Loucy (cell line): ENCODE measurements around the gene KCNK7.

Experiments used
- H2AFZ ChIP-seq: fragments of 200-600 bp; sonication (generic); 2 replicates; pipeline ENCODE4 v1.6.0; 2016; ENCODE audit warnings: antibody characterized with exemption, mild to moderate bottlenecking, low read length, moderate library complexity
- H3F3A ChIP-seq: fragments of 200-600 bp; 2 replicates; pipeline ENCODE4 v1.6.0; 2016; ENCODE audit warnings: antibody characterized with exemption, low read depth, mild to moderate bottlenecking
- H3K27me3 ChIP-seq: fragments of 200-600 bp; sonication (generic); 2 replicates; pipeline ENCODE4 v1.6.1; 2014; ENCODE audit warnings: low read length, mild to moderate bottlenecking; ENCODE audit not compliant: insufficient read depth, poor library complexity, severe bottlenecking
- H3K36me3 ChIP-seq: fragments of 200-600 bp; sonication (generic); 2 replicates; pipeline ENCODE4 v1.6.1; 2016; ENCODE audit warnings: low read length; ENCODE audit not compliant: insufficient read depth
- H3K4me1 ChIP-seq: fragments of 200-600 bp; sonication (generic); 2 replicates; pipeline ENCODE4 v1.5.1; 2014; ENCODE audit warnings: low read length, mild to moderate bottlenecking; ENCODE audit not compliant: insufficient read depth, poor library complexity, severe bottlenecking
- H3K4me2 ChIP-seq: fragments of 200-600 bp; sonication (generic); 2 replicates; pipeline ENCODE4 v1.6.0; 2014; ENCODE audit warnings: antibody characterized with exemption, low read length, low read depth, mild to moderate bottlenecking; ENCODE audit not compliant: poor library complexity, severe bottlenecking
- H3K4me3 ChIP-seq: fragments of 200-600 bp; sonication (generic); 2 replicates; pipeline ENCODE4 v1.5.1; 2014; ENCODE audit warnings: low read length, mild to moderate bottlenecking, mixed read lengths; ENCODE audit not compliant: poor library complexity, severe bottlenecking
- H3K79me2 ChIP-seq: fragments of 200-600 bp; sonication (generic); 2 replicates; pipeline ENCODE4 v1.6.1; 2014; ENCODE audit warnings: low read length; ENCODE audit not compliant: insufficient read depth
- H3K9ac ChIP-seq: fragments of 200-600 bp; sonication (generic); 2 replicates; pipeline ENCODE4 v1.6.0; 2014; ENCODE audit warnings: mild to moderate bottlenecking, low read depth, low read length, moderate library complexity; ENCODE audit not compliant: poor library complexity, severe bottlenecking
- H3K9me2 ChIP-seq: fragments of 200-600 bp; sonication (generic); replicated peaks from 2 replicates; pipeline ENCODE4 v1.6.1; 2016; ENCODE audit warnings: low read depth, low read length, mixed read lengths
- H3K9me3 ChIP-seq: fragments of 200-600 bp; sonication (generic); 2 replicates; pipeline ENCODE4 v1.6.1; 2014; ENCODE audit warnings: mild to moderate bottlenecking, antibody characterized with exemption, low read length, low read depth; ENCODE audit not compliant: insufficient read depth
- H4K20me1 ChIP-seq: fragments of 200-600 bp; sonication (generic); 2 replicates; pipeline ENCODE4 v1.6.0; 2014; ENCODE audit warnings: antibody characterized with exemption, low read length, mild to moderate bottlenecking; ENCODE audit not compliant: insufficient read depth, poor library complexity, severe bottlenecking
- CTCF ChIP-seq: fragments of 200-600 bp; sonication (generic); conservative IDR thresholded peaks from 2 replicates; pipeline ENCODE4 v1.5.1; 2014; ENCODE audit warnings: mild to moderate bottlenecking, antibody characterized with exemption, low read length
- EZH2phosphoT487 ChIP-seq: fragments of 200-600 bp; IDR thresholded peaks from 2 replicates; pipeline ENCODE4 v1.6.1; 2018; ENCODE audit warnings: antibody characterized with exemption, mild to moderate bottlenecking, moderate library complexity, borderline replicate concordance

The KCNK7 gene

GRCh38 chr11:65615950-65616574 is 20.5 kb upstream of the KCNK7 start:
- H3F3A ChIP-seq = no peaks in the 10 kb centered on the region
- H3K9ac ChIP-seq = peak overlapping the region; percentile 99
- H3K9me2 ChIP-seq = no peaks in the 10 kb centered on the region
- TF ChIP-seq CTCF = no peak
- TF ChIP-seq EZH2phosphoT487 = no peak
- no peaks in the 10 kb centered on the region for H3K27me3 ChIP-seq
- H3K9me3 ChIP-seq = no peaks in the 10 kb centered on the region
- no peak overlapping the region for H2AFZ ChIP-seq
- H4K20me1 ChIP-seq = peaks cover 60% of the 10 kb centered on the region
- H3K4me2 ChIP-seq = peak overlapping the region; percentile 99
- H3K4me1 ChIP-seq = peaks cover 29% of the 10 kb centered on the region
- H3K36me3 ChIP-seq = peaks cover 30% of the 10 kb centered on the region; the same call in 1 of the 2 replicates
- H3K4me3 ChIP-seq = peak overlapping the region; percentile 77
- H3K79me2 ChIP-seq = peaks cover 91% of the 10 kb centered on the region

- Histone ChIP-seq H3K9me3 (no peaks in the 10 kb centered on the region), H3K4me1 (peaks cover 36% of the 10 kb centered on the region), H2AFZ (0 out of 2 replicates have a peak within 1 kb of the TSS, but pooled peaks have one; percentile 24), H3K79me2 (peaks cover 93% of the 10 kb centered on the region), H3K9me2 (no peaks in the 10 kb centered on the region), H3K4me2 (peak within 1 kb of the TSS; percentile 99), H4K20me1 (peaks cover 67% of the 10 kb centered on the region), H3K9ac (peak within 1 kb of the TSS; percentile 99), H3F3A (no peaks in the 10 kb centered on the region), H3K27me3 (no peaks in the 10 kb centered on the region), H3K36me3 (peaks cover 27% of the 10 kb centered on the region; the same call in 1 of the 2 replicates), H3K4me3 (peak within 1 kb of the TSS; percentile 77)
- TF ChIP-seq CTCF (no peak), EZH2phosphoT487 (no peak)
Measured at GRCh38 chr11:65615229-65615949, 19.8 kb upstream of the KCNK7 start, which contains the start of gene PCNX3. Gene PCNX3, plus strand, starts transcription at chr11:65615776. Its CDS starts 536 bp downstream, at chr11:65616312.

GRCh38 chr11:65613091-65613928 is 17.7 kb upstream of the KCNK7 start:
- Histone ChIP-seq H2AFZ (0 out of 2 replicates have a peak overlapping the region, but pooled peaks have one; percentile 24), H4K20me1 (peaks cover 67% of the 10 kb centered on the region), H3K36me3 (peaks cover 7% of the 10 kb centered on the region; the same call in 1 of the 2 replicates), H3K9me2 (no peaks in the 10 kb centered on the region), H3K4me3 (peak overlapping the region; percentile 77), H3K9me3 (no peaks in the 10 kb centered on the region), H3K4me1 (peaks cover 50% of the 10 kb centered on the region), H3K27me3 (no peaks in the 10 kb centered on the region), H3K4me2 (peak overlapping the region; percentile 94), H3F3A (no peaks in the 10 kb centered on the region), H3K9ac (peak overlapping the region; percentile 99), H3K79me2 (peaks cover 93% of the 10 kb centered on the region)
- TF ChIP-seq CTCF (no peak), EZH2phosphoT487 (no peak)
